Stimulated activated CD4-positive, alpha-beta T cell treated with anti-CD3 and anti-CD28 coated beads, Interleukin-4, amount 100 ng/mL, for 24 hours (primary cell): ENCODE results near the gene SMYD3.
"Not testable (repeated sequence)": the region's sequence is repeated elsewhere in the genome, so short reads cannot be mapped to it uniquely, and the experiment has no call there.

Experiments
- DNase-seq: peaks from one replicate; pipeline ENCODE4 v3.0.0-alpha.2; 2020

Gene SMYD3

GRCh38 chr1:246048693-246049092 lies 458.4 kb downstream of the SMYD3 start:
- no peak for DNase-seq

- no peak for DNase-seq
Measured at GRCh38 chr1:246043556-246043955, 463.5 kb downstream of the SMYD3 start.

- DNase-seq, result no peak
Measured at GRCh38 chr1:246041360-246041759, 465.7 kb downstream of the SMYD3 start.

GRCh38 chr1:246040200-246040890 lies 466.7 kb downstream of the SMYD3 start:
- DNase-seq, result no peak

- no peak for DNase-seq
Measured at GRCh38 chr1:246039584-246039983, 467.5 kb downstream of the SMYD3 start.

GRCh38 chr1:246037832-246038231 lies 469.2 kb downstream of the SMYD3 start:
- DNase-seq, result no peak

- no peak for DNase-seq
Measured at GRCh38 chr1:246036175-246036574, 470.9 kb downstream of the SMYD3 start.

- no peak for DNase-seq
Measured at GRCh38 chr1:246035060-246035541, 472.0 kb downstream of the SMYD3 start.

- no peak for DNase-seq
Measured at GRCh38 chr1:246034630-246035029, 472.4 kb downstream of the SMYD3 start.

GRCh38 chr1:246032984-246033383 lies 474.1 kb downstream of the SMYD3 start:
- DNase-seq, result no peak

- DNase-seq, result no peak
Measured at GRCh38 chr1:246032031-246032551, 475.0 kb downstream of the SMYD3 start.

GRCh38 chr1:246029616-246030015 lies 477.5 kb downstream of the SMYD3 start:
- no peak for DNase-seq

- DNase-seq, result not testable (repeated sequence)
Measured at GRCh38 chr1:246024118-246024517, 483.0 kb downstream of the SMYD3 start.

GRCh38 chr1:246020211-246020954 lies 486.7 kb downstream of the SMYD3 start:
- DNase-seq, result no peak

- DNase-seq, result no peak
Measured at GRCh38 chr1:246018146-246018545, 488.9 kb downstream of the SMYD3 start.

GRCh38 chr1:246012341-246012740 lies 494.7 kb downstream of the SMYD3 start:
- no peak for DNase-seq

GRCh38 chr1:246010386-246010785 lies 496.7 kb downstream of the SMYD3 start:
- no peak for DNase-seq

GRCh38 chr1:246008363-246008831 lies 498.7 kb downstream of the SMYD3 start:
- no peak for DNase-seq

GRCh38 chr1:246005067-246005466 lies 502.0 kb downstream of the SMYD3 start:
- DNase-seq, result no peak

- DNase-seq, result no peak
Measured at GRCh38 chr1:246004301-246004700, 502.8 kb downstream of the SMYD3 start.

- DNase-seq, result no peak
Measured at GRCh38 chr1:246003442-246003730, 503.7 kb downstream of the SMYD3 start.

GRCh38 chr1:246002725-246003441 lies 504.2 kb downstream of the SMYD3 start:
- DNase-seq, result peak; percentile 86

GRCh38 chr1:246001837-246002230 lies 505.2 kb downstream of the SMYD3 start:
- no peak for DNase-seq
